GM21529 (cell line): ENCODE measurements around the gene ADCY4.

Experiments
- ATAC-seq: cut with Tn5 transposase; IDR thresholded peaks from one replicate; pipeline ENCODE4 v1.9.1; 2021; ENCODE audit not compliant: unreplicated experiment

The ADCY4 gene

GRCh38 chr14:24317141-24317928, 17.5 kb downstream of the ADCY4 start:
- ATAC-seq, result no peak

GRCh38 chr14:24316597-24316950, 18.3 kb downstream of the ADCY4 start:
- ATAC-seq, result no peak

DNA sequence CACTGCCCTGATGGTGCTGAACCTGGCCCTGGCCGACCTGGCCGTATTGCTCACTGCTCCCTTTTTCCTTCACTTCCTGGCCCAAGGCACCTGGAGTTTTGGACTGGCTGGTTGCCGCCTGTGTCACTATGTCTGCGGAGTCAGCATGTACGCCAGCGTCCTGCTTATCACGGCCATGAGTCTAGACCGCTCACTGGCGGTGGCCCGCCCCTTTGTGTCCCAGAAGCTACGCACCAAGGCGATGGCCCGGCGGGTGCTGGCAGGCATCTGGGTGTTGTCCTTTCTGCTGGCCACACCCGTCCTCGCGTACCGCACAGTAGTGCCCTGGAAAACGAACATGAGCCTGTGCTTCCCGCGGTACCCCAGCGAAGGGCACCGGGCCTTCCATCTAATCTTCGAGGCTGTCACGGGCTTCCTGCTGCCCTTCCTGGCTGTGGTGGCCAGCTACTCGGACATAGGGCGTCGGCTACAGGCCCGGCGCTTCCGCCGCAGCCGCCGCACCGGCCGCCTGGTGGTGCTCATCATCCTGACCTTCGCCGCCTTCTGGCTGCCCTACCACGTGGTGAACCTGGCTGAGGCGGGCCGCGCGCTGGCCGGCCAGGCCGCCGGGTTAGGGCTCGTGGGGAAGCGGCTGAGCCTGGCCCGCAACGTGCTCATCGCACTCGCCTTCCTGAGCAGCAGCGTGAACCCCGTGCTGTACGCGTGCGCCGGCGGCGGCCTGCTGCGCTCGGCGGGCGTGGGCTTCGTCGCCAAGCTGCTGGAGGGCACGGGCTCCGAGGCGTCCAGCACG, 18.9 kb downstream of the ADCY4 start:
- ATAC-seq, result no peak

GRCh38 chr14:24315243-24315806, 19.5 kb downstream of the ADCY4 start:
- no peak for ATAC-seq

DNA sequence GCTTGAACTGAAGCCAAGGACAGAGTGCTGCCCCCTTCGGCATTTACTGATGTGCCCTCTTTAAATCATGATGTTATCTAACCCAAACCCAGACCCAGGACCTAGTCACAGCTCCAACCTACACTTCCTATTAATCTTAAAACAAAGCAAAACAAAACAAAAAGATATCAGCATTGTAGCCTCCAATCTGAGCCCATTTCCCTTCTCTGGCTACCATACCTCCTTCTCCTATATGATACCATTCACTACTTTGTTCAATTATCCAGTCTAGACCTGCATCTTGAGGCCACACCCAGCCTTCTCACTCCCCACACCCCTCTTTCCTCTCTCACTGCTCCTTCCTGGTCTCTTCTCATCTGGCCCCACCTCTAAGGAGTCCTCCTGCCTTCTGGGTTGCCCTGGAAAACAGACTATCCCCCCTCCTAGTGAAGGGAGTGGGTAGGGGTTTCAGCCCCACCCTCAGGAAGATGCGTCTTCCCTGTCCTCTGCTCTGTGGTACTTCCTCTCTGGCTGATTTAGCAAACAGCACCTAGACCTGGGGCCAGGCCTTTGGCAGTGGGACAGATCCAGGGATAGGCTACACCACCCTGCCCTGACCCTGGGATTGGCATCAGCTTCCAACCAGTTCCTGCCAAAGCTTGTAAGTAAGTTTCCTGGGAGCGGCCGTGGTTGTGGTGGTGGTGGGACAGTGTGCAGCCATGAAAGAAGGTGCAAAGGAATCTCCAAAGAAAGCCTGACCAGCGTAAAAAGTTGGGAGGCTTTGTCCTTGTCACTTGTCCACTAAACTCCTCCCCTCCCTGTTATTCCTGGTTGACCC, 20.3 kb downstream of the ADCY4 start:
- ATAC-seq, result no peak

- ATAC-seq, result no peak
Observed at GRCh38 chr14:24313913-24314312, 21.0 kb downstream of the ADCY4 start.

DNA sequence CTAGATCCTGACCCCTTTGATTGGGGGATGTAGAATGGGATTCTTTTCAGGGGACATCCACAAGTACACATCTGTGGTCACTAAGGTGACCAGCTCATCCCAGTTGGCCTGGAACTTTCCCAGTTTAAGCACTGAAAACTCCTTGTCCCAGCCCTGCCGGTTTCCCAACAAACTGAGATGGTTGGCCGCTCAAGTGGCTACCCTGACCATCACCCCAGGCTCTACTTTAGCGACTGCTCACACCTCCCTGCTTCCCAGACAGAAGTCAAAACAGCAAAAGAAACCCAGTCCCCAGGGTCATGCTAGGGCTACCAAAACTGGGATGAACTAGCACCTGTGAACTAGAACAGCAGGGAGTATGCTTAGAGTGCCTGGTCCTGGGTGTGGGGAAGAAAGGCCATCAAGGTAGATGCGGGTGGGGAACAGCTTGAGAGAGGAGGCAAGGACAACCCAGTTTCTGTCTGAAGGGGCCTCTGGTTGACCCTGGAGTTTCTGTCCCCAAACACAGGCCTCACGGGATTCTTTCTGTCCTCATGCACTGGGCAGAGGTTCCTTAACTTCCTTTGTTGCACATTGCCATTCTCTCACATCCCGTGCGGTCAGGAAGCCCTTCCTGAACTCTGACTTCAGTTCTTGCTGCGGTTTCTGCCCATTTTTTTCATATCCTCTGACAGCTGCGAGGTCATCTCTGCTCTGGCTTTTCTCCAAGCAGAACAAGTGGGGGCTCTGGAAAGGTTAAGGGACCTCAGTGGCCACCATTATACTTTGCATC, 21.9 kb downstream of the ADCY4 start:
- no peak for ATAC-seq

- no peak for ATAC-seq
Observed at GRCh38 chr14:24311837-24312615, 22.8 kb downstream of the ADCY4 start.

DNA sequence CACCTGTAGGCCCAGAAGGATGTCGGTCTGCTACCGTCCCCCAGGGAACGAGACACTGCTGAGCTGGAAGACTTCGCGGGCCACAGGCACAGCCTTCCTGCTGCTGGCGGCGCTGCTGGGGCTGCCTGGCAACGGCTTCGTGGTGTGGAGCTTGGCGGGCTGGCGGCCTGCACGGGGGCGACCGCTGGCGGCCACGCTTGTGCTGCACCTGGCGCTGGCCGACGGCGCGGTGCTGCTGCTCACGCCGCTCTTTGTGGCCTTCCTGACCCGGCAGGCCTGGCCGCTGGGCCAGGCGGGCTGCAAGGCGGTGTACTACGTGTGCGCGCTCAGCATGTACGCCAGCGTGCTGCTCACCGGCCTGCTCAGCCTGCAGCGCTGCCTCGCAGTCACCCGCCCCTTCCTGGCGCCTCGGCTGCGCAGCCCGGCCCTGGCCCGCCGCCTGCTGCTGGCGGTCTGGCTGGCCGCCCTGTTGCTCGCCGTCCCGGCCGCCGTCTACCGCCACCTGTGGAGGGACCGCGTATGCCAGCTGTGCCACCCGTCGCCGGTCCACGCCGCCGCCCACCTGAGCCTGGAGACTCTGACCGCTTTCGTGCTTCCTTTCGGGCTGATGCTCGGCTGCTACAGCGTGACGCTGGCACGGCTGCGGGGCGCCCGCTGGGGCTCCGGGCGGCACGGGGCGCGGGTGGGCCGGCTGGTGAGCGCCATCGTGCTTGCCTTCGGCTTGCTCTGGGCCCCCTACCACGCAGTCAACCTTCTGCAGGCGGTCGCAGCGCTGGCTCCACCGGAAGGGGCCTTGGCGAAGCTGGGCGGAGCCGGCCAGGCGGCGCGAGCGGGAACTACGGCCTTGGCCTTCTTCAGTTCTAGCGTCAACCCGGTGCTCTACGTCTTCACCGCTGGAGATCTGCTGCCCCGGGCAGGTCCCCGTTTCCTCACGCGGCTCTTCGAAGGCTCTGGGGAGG, 23.9 kb downstream of the ADCY4 start, which contains the start of gene LTB4R:
TSS of gene LTB4R (plus strand) at position 857 of the 959 bp plus-strand sequence. CDS start 4,150 bp downstream, outside the sequence.
- peak; percentile 58 for ATAC-seq

DNA sequence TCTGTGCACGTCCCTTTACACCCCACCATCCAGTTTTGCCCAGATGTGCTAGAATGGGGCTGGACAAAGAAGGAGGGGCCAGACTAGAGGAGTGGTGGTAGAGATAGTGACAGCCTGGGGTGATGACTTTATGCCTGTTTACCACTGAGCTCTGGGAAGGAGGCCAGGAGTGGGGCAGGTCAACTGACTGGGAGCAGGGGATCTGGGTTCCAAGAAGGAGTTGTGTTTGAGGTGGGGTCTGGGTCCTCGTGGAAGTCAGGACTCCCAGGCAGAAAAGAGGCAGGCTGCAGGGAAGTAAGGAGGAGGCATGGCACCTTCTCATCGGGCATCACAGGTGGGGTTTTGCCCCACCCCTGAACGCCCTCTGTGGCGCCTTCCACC, 24.6 kb downstream of the ADCY4 start:
- ATAC-seq, result no peak

- ATAC-seq, result no peak
Observed at GRCh38 chr14:24309538-24310264, 25.2 kb downstream of the ADCY4 start, which contains the start of gene LTB4R2. TSS of gene LTB4R2 (plus strand) at chr14:24310140. CDS start at chr14:24310665, 525 bp downstream.

DNA sequence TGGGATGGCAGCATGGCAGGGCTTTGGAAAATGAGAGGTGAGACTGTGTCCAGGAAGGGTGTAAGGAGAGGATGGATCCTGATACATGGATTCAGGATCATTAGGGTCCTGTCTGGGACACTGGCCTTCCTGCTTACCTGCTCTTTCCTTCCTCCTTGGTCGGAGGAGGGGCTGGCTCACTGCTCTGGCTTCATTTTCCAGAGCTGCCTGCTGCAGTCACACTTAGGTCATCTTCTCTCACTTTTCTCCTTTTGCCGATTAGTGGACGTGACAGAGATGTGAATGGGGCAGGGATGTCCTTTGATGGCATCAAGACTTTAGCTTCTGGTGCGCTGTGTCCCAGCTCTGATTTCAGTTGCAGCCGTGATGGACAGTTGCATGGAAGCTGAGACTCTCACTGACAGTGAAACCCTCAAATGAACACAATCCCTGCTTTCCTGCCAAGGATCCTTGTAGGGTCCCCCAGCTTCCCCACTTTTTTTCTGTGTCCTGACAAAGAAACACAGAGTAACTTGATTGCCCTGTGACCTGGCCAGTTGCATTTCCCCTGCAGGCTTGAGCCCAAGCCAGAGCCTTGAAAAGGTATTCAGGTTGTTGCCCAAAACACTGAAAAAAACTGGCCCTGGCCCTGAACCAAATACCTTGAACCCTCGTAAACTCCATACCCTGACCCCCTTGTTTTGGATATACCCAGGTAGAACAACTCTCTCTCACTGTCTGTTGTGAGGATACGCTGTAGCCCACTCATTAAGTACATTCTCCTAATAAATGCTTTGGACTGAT, 26.3 kb downstream of the ADCY4 start:
- ATAC-seq, result no peak

DNA sequence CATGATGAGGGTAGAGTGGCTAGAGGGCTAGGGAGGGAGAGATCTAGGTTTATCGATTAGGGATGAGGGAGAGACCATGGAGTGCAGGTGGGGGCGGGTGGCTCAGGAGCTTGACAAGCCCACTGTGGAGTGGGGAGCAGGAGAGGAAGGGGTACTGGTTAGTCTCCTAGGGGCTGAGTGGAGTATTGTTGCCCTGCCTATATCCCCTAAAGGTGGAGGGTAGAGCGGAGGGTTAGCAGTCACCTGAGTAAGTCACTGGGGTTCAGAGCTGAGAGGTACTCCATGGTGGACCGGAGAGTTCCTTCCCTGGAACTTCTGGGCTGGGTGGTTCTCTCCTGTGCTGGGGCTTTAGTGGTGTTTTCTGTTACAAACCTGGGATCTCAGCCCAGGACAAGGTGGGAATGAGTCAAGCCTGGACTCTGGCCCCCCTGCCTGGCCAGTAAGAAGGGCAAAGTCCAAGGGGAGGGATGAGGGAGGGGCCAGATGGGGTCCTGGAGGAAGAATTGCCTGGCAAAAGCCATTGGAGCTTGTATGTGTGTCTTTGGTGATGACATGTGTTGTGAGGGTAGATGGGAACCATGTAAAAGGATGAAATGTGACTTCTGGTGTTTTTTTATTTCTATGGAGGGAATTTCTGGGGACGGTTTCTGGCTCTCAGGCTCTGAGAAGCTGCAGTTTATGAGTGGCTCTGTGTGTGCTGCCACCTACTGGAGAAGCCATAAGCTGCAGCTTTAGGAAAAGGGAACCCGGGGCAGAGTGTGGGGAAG, 27.1 kb downstream of the ADCY4 start, which contains the start of gene CIDEB:
TSS of gene CIDEB (minus strand) at position 403 of the 767 bp plus-strand sequence. CDS start at position 284, 119 bp downstream.
- ATAC-seq, result no peak

DNA sequence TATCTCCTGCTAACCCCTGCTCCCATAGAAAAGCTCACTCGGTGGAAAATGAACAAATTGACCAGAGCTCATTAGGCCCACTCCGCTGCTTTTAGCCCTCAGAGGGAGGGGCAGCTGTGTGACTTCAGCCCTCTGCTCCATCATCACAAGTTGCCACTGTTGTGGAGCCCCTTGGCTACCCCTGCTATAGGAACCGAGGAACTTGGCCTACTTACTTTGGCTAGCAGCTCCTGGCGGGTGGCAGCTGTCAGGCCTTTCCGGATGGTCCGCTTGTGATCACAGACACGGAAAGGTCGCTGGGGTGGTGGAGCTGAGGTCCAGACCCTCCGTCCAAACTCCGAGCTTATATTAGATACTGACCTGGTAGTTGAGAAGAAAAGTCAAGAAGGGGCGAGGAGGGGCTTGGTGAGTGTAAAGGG, 27.7 kb downstream of the ADCY4 start:
- ATAC-seq, result no peak

- no peak for ATAC-seq
Observed at GRCh38 chr14:24304019-24304387, 30.9 kb downstream of the ADCY4 start.
